Activated naive CD8-positive, alpha-beta T cell treated with anti-CD3 and anti-CD28 coated beads for 36 hours (primary cell): Measurements from ENCODE around the gene PARN. TPM values are rescaled to one million over a fixed set of nuclear protein-coding genes. Genes with fewer than 3 reads are reported as not detected.
A peak's percentile ranks its signal among the peaks of the same experiment; 100 is the strongest.

Experiments used
- DNase-seq: peaks from one replicate; pipeline ENCODE4 v3.0.0; 2021
- H3K27ac Mint-ChIP-seq: one replicate; pipeline ENCODE4 v1.8.0; 2022; ENCODE audit warnings: mild to moderate bottlenecking, moderate library complexity, mixed read lengths
- H3K27me3 Mint-ChIP-seq: one replicate; pipeline ENCODE4 v1.8.0; 2022; ENCODE audit warnings: mild to moderate bottlenecking, mixed read lengths
- H3K36me3 Mint-ChIP-seq: one replicate; pipeline ENCODE4 v1.8.0; 2021; ENCODE audit warnings: mild to moderate bottlenecking, mixed read lengths
- H3K4me1 Mint-ChIP-seq: one replicate; pipeline ENCODE4 v1.8.0; 2021; ENCODE audit warnings: mixed read lengths
- H3K4me3 Mint-ChIP-seq: one replicate; pipeline ENCODE4 v1.8.0; 2022; ENCODE audit warnings: mild to moderate bottlenecking, moderate library complexity, mixed read lengths
- H3K9me3 Mint-ChIP-seq: one replicate; pipeline ENCODE4 v1.8.0; 2022; ENCODE audit warnings: mixed read lengths
- total RNA-seq, 2 experiments: library from RNA; stranded (reverse); gene quantifications; one replicate each; pipeline ENCODE4 v1.2.3, GENCODE V29; 2021

Gene PARN
- total RNA-seq, 2 experiments from 2014 or later = 50.8 to 50.9 TPM

GRCh38 chr16:14531101-14531500 lies 99.0 kb downstream of the PARN start:
- peaks cover 6% of the 10 kb centered on the region for H3K9me3 Mint-ChIP-seq
- peaks cover 4% of the 10 kb centered on the region for H3K4me1 Mint-ChIP-seq
- no peak overlapping the region for H3K27ac Mint-ChIP-seq
- H3K4me3 Mint-ChIP-seq = no peak overlapping the region
- no peaks in the 10 kb centered on the region for H3K27me3 Mint-ChIP-seq
- DNase-seq = no peak
- peaks cover 10% of the 10 kb centered on the region for H3K36me3 Mint-ChIP-seq

- Mint-ChIP-seq H3K36me3 (peaks cover 10% of the 10 kb centered on the region), H3K4me1 (peaks cover 4% of the 10 kb centered on the region), H3K4me3 (no peak overlapping the region), H3K9me3 (peaks cover 6% of the 10 kb centered on the region), H3K27me3 (no peaks in the 10 kb centered on the region), H3K27ac (no peak overlapping the region)
- DNase-seq = no peak
Measured at GRCh38 chr16:14530046-14530445, 100.0 kb downstream of the PARN start.

GRCh38 chr16:14529010-14529669 lies 100.9 kb downstream of the PARN start:
- no peak overlapping the region for H3K4me3 Mint-ChIP-seq
- H3K36me3 Mint-ChIP-seq = peaks cover 10% of the 10 kb centered on the region
- H3K9me3 Mint-ChIP-seq = peaks cover 6% of the 10 kb centered on the region
- no peaks in the 10 kb centered on the region for H3K27me3 Mint-ChIP-seq
- no peak overlapping the region for H3K27ac Mint-ChIP-seq
- H3K4me1 Mint-ChIP-seq = peaks cover 4% of the 10 kb centered on the region
- DNase-seq = peak; percentile 41

- no peak for DNase-seq
- no peak overlapping the region for H3K27ac Mint-ChIP-seq
- peaks cover 2% of the 10 kb centered on the region for H3K9me3 Mint-ChIP-seq
- no peaks in the 10 kb centered on the region for H3K27me3 Mint-ChIP-seq
- H3K4me1 Mint-ChIP-seq = peaks cover 4% of the 10 kb centered on the region
- peaks cover 4% of the 10 kb centered on the region for H3K36me3 Mint-ChIP-seq
- H3K4me3 Mint-ChIP-seq = no peak overlapping the region
Measured at GRCh38 chr16:14528306-14528705, 101.8 kb downstream of the PARN start.

- H3K27ac Mint-ChIP-seq = no peak overlapping the region
- H3K4me1 Mint-ChIP-seq = peaks cover 4% of the 10 kb centered on the region
- H3K4me3 Mint-ChIP-seq = no peak overlapping the region
- no peaks in the 10 kb centered on the region for H3K36me3 Mint-ChIP-seq
- no peak for DNase-seq
- no peaks in the 10 kb centered on the region for H3K9me3 Mint-ChIP-seq
- H3K27me3 Mint-ChIP-seq = no peaks in the 10 kb centered on the region
Measured at GRCh38 chr16:14527411-14528044, 102.5 kb downstream of the PARN start.

GRCh38 chr16:14525596-14525995 lies 104.5 kb downstream of the PARN start:
- Mint-ChIP-seq H3K27me3 (no peaks in the 10 kb centered on the region), H3K9me3 (no peaks in the 10 kb centered on the region), H3K4me3 (no peak overlapping the region), H3K4me1 (peaks cover 11% of the 10 kb centered on the region), H3K36me3 (no peaks in the 10 kb centered on the region), H3K27ac (no peak overlapping the region)
- DNase-seq = no peak

- Mint-ChIP-seq H3K27ac (no peak overlapping the region), H3K36me3 (no peaks in the 10 kb centered on the region), H3K4me1 (peaks cover 14% of the 10 kb centered on the region), H3K27me3 (no peaks in the 10 kb centered on the region), H3K4me3 (no peak overlapping the region), H3K9me3 (no peaks in the 10 kb centered on the region)
- DNase-seq = no peak
Measured at GRCh38 chr16:14524979-14525378, 105.1 kb downstream of the PARN start.

GRCh38 chr16:14523632-14524031 lies 106.4 kb downstream of the PARN start:
- Mint-ChIP-seq H3K27ac (no peak overlapping the region), H3K27me3 (no peaks in the 10 kb centered on the region), H3K9me3 (no peaks in the 10 kb centered on the region), H3K36me3 (no peaks in the 10 kb centered on the region), H3K4me3 (no peak overlapping the region), H3K4me1 (peaks cover 12% of the 10 kb centered on the region)
- DNase-seq = no peak

GRCh38 chr16:14522671-14523070 lies 107.4 kb downstream of the PARN start:
- Mint-ChIP-seq H3K36me3 (no peaks in the 10 kb centered on the region), H3K27me3 (no peaks in the 10 kb centered on the region), H3K9me3 (no peaks in the 10 kb centered on the region), H3K4me1 (peaks cover 12% of the 10 kb centered on the region), H3K27ac (no peak overlapping the region), H3K4me3 (no peak overlapping the region)
- no peak for DNase-seq

- H3K4me1 Mint-ChIP-seq = peaks cover 12% of the 10 kb centered on the region
- H3K36me3 Mint-ChIP-seq = no peaks in the 10 kb centered on the region
- no peaks in the 10 kb centered on the region for H3K27me3 Mint-ChIP-seq
- no peak for DNase-seq
- H3K4me3 Mint-ChIP-seq = no peak overlapping the region
- H3K27ac Mint-ChIP-seq = no peak overlapping the region
- no peaks in the 10 kb centered on the region for H3K9me3 Mint-ChIP-seq
Measured at GRCh38 chr16:14520753-14521152, 109.3 kb downstream of the PARN start.

- Mint-ChIP-seq H3K4me3 (no peak overlapping the region), H3K27me3 (no peaks in the 10 kb centered on the region), H3K4me1 (peaks cover 6% of the 10 kb centered on the region), H3K36me3 (peaks cover 2% of the 10 kb centered on the region), H3K27ac (no peak overlapping the region), H3K9me3 (no peaks in the 10 kb centered on the region)
- no peak for DNase-seq
Measured at GRCh38 chr16:14514967-14515366, 115.1 kb downstream of the PARN start.

GRCh38 chr16:14513389-14514107 lies 116.5 kb downstream of the PARN start:
- DNase-seq = no peak
- Mint-ChIP-seq H3K27me3 (no peaks in the 10 kb centered on the region), H3K36me3 (peaks cover 2% of the 10 kb centered on the region), H3K4me3 (no peak overlapping the region), H3K4me1 (peaks cover 5% of the 10 kb centered on the region), H3K9me3 (no peaks in the 10 kb centered on the region), H3K27ac (no peak overlapping the region)

- Mint-ChIP-seq H3K9me3 (no peaks in the 10 kb centered on the region), H3K4me1 (peaks cover 5% of the 10 kb centered on the region), H3K27me3 (no peaks in the 10 kb centered on the region), H3K36me3 (peaks cover 2% of the 10 kb centered on the region), H3K27ac (no peak overlapping the region), H3K4me3 (no peak overlapping the region)
- no peak for DNase-seq
Measured at GRCh38 chr16:14511800-14512135, 118.3 kb downstream of the PARN start.

GRCh38 chr16:14510939-14511799 lies 118.9 kb downstream of the PARN start:
- H3K4me1 Mint-ChIP-seq = peaks cover 5% of the 10 kb centered on the region
- no peak overlapping the region for H3K27ac Mint-ChIP-seq
- no peaks in the 10 kb centered on the region for H3K9me3 Mint-ChIP-seq
- DNase-seq = no peak
- no peak overlapping the region for H3K4me3 Mint-ChIP-seq
- no peaks in the 10 kb centered on the region for H3K27me3 Mint-ChIP-seq
- H3K36me3 Mint-ChIP-seq = peaks cover 2% of the 10 kb centered on the region

GRCh38 chr16:14510581-14510938 lies 119.5 kb downstream of the PARN start:
- H3K9me3 Mint-ChIP-seq = no peaks in the 10 kb centered on the region
- no peaks in the 10 kb centered on the region for H3K27me3 Mint-ChIP-seq
- no peak for DNase-seq
- peaks cover 2% of the 10 kb centered on the region for H3K36me3 Mint-ChIP-seq
- no peak overlapping the region for H3K27ac Mint-ChIP-seq
- no peak overlapping the region for H3K4me3 Mint-ChIP-seq
- peaks cover 10% of the 10 kb centered on the region for H3K4me1 Mint-ChIP-seq
